K562 (cell line): ENCODE data around the gene PACSIN1. TPM values are rescaled to one million over a fixed set of nuclear protein-coding genes. Genes with fewer than 3 reads are reported as not detected.
A peak's percentile ranks its signal among the peaks of the same experiment; 100 is the strongest.

ENCODE experiments used
- ATAC-seq: fragments of 200-7000 bp; cut with Tn5 transposase; 3 replicates; pipeline ENCODE4 v1.9.1; 2020; ENCODE audit warnings: moderate library complexity
- BruUV-seq: library from RNA; stranded (reverse); fragments of 400-500 nt; replicated peaks from 2 replicates; lab custom pipeline; 2021; lab: Mats Ljungman, UMichigan
- CTCF ChIA-PET: fragments of 300-600 bp; formaldehyde crosslinking; extraction: SDS; loops from one replicate; lab custom pipeline; 2021; ENCODE audit warnings: low intra/inter-chr PET ratio; lab: Yijun Ruan, JAX
- POLR2A ChIA-PET: fragments of 300-600, 350-650 bp; sonication (Branson Sonifier 250); formaldehyde crosslinking; extraction: SDS; loops from one replicate; lab custom pipeline; 2021; ENCODE audit warnings: antibody characterized with exemption, inconsistent platforms; lab: Yijun Ruan, JAX
- DNase-seq, 4 experiments: peaks; one replicate each; pipeline versions ENCODE4 v3.0.0 to v3.0.0-alpha.2; 2011 to 2018; ENCODE audit warnings: low spot score in 3 of 4, mixed read lengths in 3 of 4; ENCODE audit errors: extremely low read depth in 1 of 4
- FAIRE-seq: peaks from 2 replicates; lab custom pipeline; 2011; peaks lifted over from hg19 to GRCh38; lab: Jason Lieb, UNC
- H2AFZ ChIP-seq: 2 replicates; pipeline ENCODE4 v1.6.0; 2011; ENCODE audit warnings: low read depth, low read length, control low read depth, inconsistent platforms
- H3K27ac ChIP-seq: fragments of 200-600 bp; 3 replicates; pipeline ENCODE4 v1.8.0; 2011; ENCODE audit warnings: low read depth, mild to moderate bottlenecking, control low read depth, inconsistent platforms, low read length, moderate library complexity, mixed read lengths; ENCODE audit errors: extremely low read depth
- H3K27me3 ChIP-seq, 2 experiments: fragments of 300-600 bp in 1 of 2; 2 replicates in 1 of 2; 3 replicates in 1 of 2; pipeline versions ENCODE4 v1.6.0 to v1.8.0; 2011; ENCODE audit warnings: inconsistent platforms in 2 of 2, low read length in 2 of 2, mild to moderate bottlenecking in 1 of 2, mixed read lengths in 1 of 2, moderate library complexity in 1 of 2; ENCODE audit not compliant: control insufficient read depth in 2 of 2, insufficient read depth in 2 of 2
- H3K36me3 ChIP-seq: fragments of 300-600 bp; 3 replicates; pipeline ENCODE4 v1.8.0; 2011; ENCODE audit warnings: mild to moderate bottlenecking, low read length, inconsistent platforms; ENCODE audit not compliant: control insufficient read depth, insufficient read depth
- H3K4me1 ChIP-seq, 2 experiments: fragments of 200-600 bp in 1 of 2; replicated peaks in 1 of 2; 2 replicates in 1 of 2; 3 replicates in 1 of 2; pipeline versions ENCODE4 v1.5.1 to v1.8.0; 2011; ENCODE audit warnings: inconsistent platforms in 2 of 2, low read length in 2 of 2, mild to moderate bottlenecking in 1 of 2, mixed read lengths in 1 of 2, moderate library complexity in 1 of 2; ENCODE audit not compliant: control insufficient read depth in 2 of 2, insufficient read depth in 2 of 2
- H3K4me2 ChIP-seq: 2 replicates; pipeline ENCODE4 v1.6.1; 2011; ENCODE audit warnings: low read length, control low read depth, inconsistent platforms, mixed read lengths; ENCODE audit not compliant: insufficient read depth
- H3K4me3 ChIP-seq: fragments of 200-600 bp; sonication (generic), shearing (Covaris generic); 2 replicates; pipeline ENCODE4 v1.5.1; 2016; ENCODE audit warnings: control low read depth, inconsistent platforms
- H3K79me2 ChIP-seq: fragments of 200-600 bp; 3 replicates; pipeline ENCODE4 v1.8.0; 2011; ENCODE audit warnings: low read length, inconsistent platforms; ENCODE audit not compliant: control insufficient read depth, insufficient read depth
- H3K9ac ChIP-seq, 2 experiments: 2 replicates each; pipeline versions ENCODE4 v1.6.0 to v1.6.1; 2011; ENCODE audit warnings: low read depth in 2 of 2, low read length in 2 of 2, control low read depth in 1 of 2, inconsistent platforms in 1 of 2, mild to moderate bottlenecking in 1 of 2, mixed read lengths in 1 of 2; ENCODE audit not compliant: insufficient read depth in 1 of 2
- H3K9me1 ChIP-seq: one replicate; pipeline ENCODE4 v1.6.0; 2011; ENCODE audit warnings: inconsistent platforms, mild to moderate bottlenecking, low read length, moderate library complexity; ENCODE audit not compliant: control insufficient read depth, insufficient read depth
- H3K9me3 ChIP-seq: replicated peaks from 2 replicates; pipeline ENCODE4 v1.5.1; 2011; ENCODE audit warnings: low read depth, low read length, inconsistent platforms; ENCODE audit not compliant: control insufficient read depth, insufficient read depth
- H4K20me1 ChIP-seq: replicated peaks from 2 replicates; pipeline ENCODE4 v1.6.1; 2011; ENCODE audit warnings: low read length, inconsistent platforms, mixed read lengths; ENCODE audit not compliant: control insufficient read depth, insufficient read depth
- BCOR ChIP-seq: fragments of 450-650 bp; IDR thresholded peaks from 2 replicates; pipeline ENCODE4 v1.6.1; 2016
- CCAR2 ChIP-seq: fragments of 200-400 bp; formaldehyde crosslinking; IDR thresholded peaks from 2 replicates; pipeline ENCODE4 v1.6.1; 2017; ENCODE audit warnings: mild to moderate bottlenecking, low read depth, low read length
- EZH2 ChIP-seq: IDR thresholded peaks from 2 replicates; pipeline ENCODE4 v1.6.1; 2012; ENCODE audit warnings: low read depth, mild to moderate bottlenecking, inconsistent platforms, low read length, borderline replicate concordance
- KDM1A ChIP-seq, 2 experiments: fragments of 450-650 bp; IDR thresholded peaks; 2 replicates each; pipeline ENCODE4 v1.6.1; 2016; ENCODE audit warnings: mild to moderate bottlenecking in 2 of 2
- MIER1 ChIP-seq: fragments of 450-650 bp; IDR thresholded peaks from 2 replicates; pipeline ENCODE4 v1.6.1; 2016; ENCODE audit warnings: antibody characterized with exemption, mild to moderate bottlenecking, low read depth
- NCOR1 ChIP-seq: fragments of 450-650 bp; IDR thresholded peaks from 2 replicates; pipeline ENCODE4 v1.6.1; 2016; ENCODE audit warnings: mild to moderate bottlenecking, moderate library complexity
- NEUROD1 ChIP-seq: fragments of 150-350 bp; IDR thresholded peaks from 2 replicates; pipeline ENCODE4 v1.6.1; 2014; ENCODE audit warnings: borderline replicate concordance, low read length, low read depth; ENCODE audit not compliant: partially characterized antibody
- RBM17 ChIP-seq: fragments of 200-400 bp; formaldehyde crosslinking; IDR thresholded peaks from 2 replicates; pipeline ENCODE4 v1.6.1; 2017; ENCODE audit warnings: low read depth, mild to moderate bottlenecking, low read length, borderline replicate concordance
- SETDB1 ChIP-seq: IDR thresholded peaks from one replicate; pipeline ENCODE4 v1.6.1; 2012; ENCODE audit warnings: low read length, control low read depth, inconsistent platforms
- SMAD3 ChIP-seq: fragments of 450-650 bp; formaldehyde crosslinking; conservative IDR thresholded peaks from 2 replicates; pipeline ENCODE4 v1.4.0; 2020; ENCODE audit warnings: mild to moderate bottlenecking
- SMARCB1 ChIP-seq: IDR thresholded peaks from 2 replicates; pipeline ENCODE4 v1.6.1; 2011; ENCODE audit warnings: improper control_type of control experiment, low read depth; ENCODE audit not compliant: insufficient read length
- ZBTB7A ChIP-seq: IDR thresholded peaks from 2 replicates; pipeline ENCODE4 v1.6.1; 2011; ENCODE audit warnings: low read depth, mild to moderate bottlenecking, low read length, moderate library complexity, borderline replicate concordance; ENCODE audit not compliant: control insufficient read depth
- ZNF140 ChIP-seq: fragments of 250-450 bp; sonication (Bioruptor Pico); IDR thresholded peaks from 2 replicates; pipeline ENCODE4 v1.8.0; 2021; ENCODE audit warnings: moderate library complexity, mild to moderate bottlenecking, inconsistent platforms
- ZNF197 ChIP-seq: fragments of 200-800 bp; sonication (Bioruptor generic); IDR thresholded peaks from 2 replicates; pipeline ENCODE4 v1.6.1; 2016; ENCODE audit warnings: low read depth, missing genetic modification characterization, missing compliant biosample characterization
- ZNF583 ChIP-seq: fragments of 250-450 bp; sonication (Bioruptor Pico); IDR thresholded peaks from 2 replicates; pipeline ENCODE4 v1.4.0; 2020
- ZNF695 ChIP-seq: fragments of 450-650 bp; formaldehyde crosslinking; IDR thresholded peaks from 2 replicates; pipeline ENCODE4 v1.4.0; 2020; ENCODE audit warnings: mild to moderate bottlenecking, moderate library complexity
- ZNF699 ChIP-seq: fragments of 250-450 bp; sonication (Bioruptor Pico); IDR thresholded peaks from 2 replicates; pipeline ENCODE4 v1.8.0; 2021; ENCODE audit warnings: mild to moderate bottlenecking, moderate library complexity; ENCODE audit not compliant: insufficient replicate concordance
- ZNF764 ChIP-seq: fragments of 250-450 bp; sonication (Bioruptor Pico); IDR thresholded peaks from 2 replicates; pipeline ENCODE4 v1.4.0; 2020; ENCODE audit warnings: low read depth, mild to moderate bottlenecking, moderate library complexity
- ZSCAN29 ChIP-seq: fragments of 450-650 bp; IDR thresholded peaks from 2 replicates; pipeline ENCODE4 v1.6.1; 2017
- WGBS: fragments of 100-300 bp; shearing (Covaris generic); methylation state at CpG from one replicate; pipeline ENCODE4 v1.1.6; 2016; ENCODE audit warnings: low coverage, mixed read lengths; ENCODE audit not compliant: insufficient coverage; ENCODE audit errors: missing lambda C conversion rate; 5-methylcytosine and 5-hydroxymethylcytosine counted together
- in situ Hi-C: fragments of 300-500 bp; cut with MboI; formaldehyde crosslinking; loops from 4 replicates; pipeline ENCODE4 v1.15.0; 2018; ENCODE audit warnings: inconsistent platforms, mixed read lengths
- intact Hi-C: fragments of 100-400 bp; cut with micrococcal nuclease; formaldehyde crosslinking; loops from 2 replicates; pipeline ENCODE4 v1.14.2; 2022
- polyA plus RNA-seq, 8 experiments: library from polyadenylated mRNA; depleted of rRNA in 4 of 8; stranded (reverse) in 5 of 8; unstranded in 3 of 8; fragments of >200 nt; fragmentation: Nextera tagmentation in 2 of 8; fragmentation: Illumina TruSeq in 1 of 8; extraction: Ambion mirVana in 2 of 8; extraction: Trizol in 1 of 8; gene quantifications; 2 replicates each; pipeline versions ENCODE4 v1.2.1 to v1.2.3, GENCODE V29; 2011 to 2014; ENCODE audit warnings: inconsistent platforms in 1 of 8, missing spikeins in 1 of 8
- total RNA-seq, 7 experiments: library from RNA; depleted of rRNA in 6 of 7; stranded (reverse); fragments of >200 nt in 6 of 7; fragmentation: Illumina TruSeq in 2 of 7; extraction: Trizol in 2 of 7; gene quantifications; 2 replicates each; pipeline versions ENCODE4 v1.2.1 to v1.2.3, GENCODE V29; 2011 to 2021; ENCODE audit warnings: low replicate concordance in 1 of 7
- TF ChIP-seq, protein P1 (sequence below): fragments of 250-450 bp; sonication (Bioruptor Pico); IDR thresholded peaks from 2 replicates; pipeline ENCODE4 v1.4.0; 2020

The PACSIN1 gene
- total and polyA plus RNA-seq, 9 of the 15 experiments (the other 6 are each of a cell fraction or from before 2014, with no cell fraction given) = 0.01 to 1.7 (median 0.45) TPM

DNA sequence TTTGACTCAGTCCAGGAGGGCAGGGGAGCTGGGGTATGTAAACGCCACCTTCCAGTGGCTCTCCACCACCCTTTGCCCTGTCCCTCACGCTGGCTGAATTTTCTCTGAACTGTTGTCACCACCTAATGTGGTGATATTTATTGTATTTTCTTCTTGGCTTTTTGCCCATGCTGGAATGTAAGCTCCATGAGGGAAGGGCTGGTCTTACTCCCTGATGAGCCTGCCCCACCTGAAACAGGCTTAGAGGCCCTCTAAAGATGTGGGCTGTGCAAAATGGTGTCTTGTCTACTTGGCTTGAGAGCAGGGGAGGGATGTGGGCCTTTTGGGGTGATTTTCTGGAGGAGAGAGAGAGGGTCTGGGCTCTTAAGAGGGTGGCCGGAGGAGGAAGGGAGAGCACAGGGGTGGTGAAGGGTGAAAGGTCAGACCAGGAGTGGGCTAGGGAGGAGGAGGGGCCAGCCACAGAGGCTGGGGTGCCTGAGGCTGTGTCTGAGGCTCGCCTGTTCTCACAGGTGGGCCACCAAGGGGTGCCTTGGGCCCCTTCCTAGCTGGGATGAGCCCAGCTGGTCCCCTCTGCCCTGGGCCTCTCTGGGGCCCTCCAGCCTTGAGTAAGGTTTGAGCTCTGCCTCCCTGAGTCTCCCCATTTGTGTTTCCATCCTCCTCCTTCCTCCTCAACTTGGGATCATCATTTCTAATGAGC lies 52.9 kb downstream of the PACSIN1 start (continued):
- TF ChIP-seq SETDB1 (no peak), ZNF140 (CRISPR knock-in tag) (no peak), SMAD3 (CRISPR knock-in tag) (no peak), ZNF699 (CRISPR knock-in tag) (no peak)
- TF ChIP-seq, protein P1, sequence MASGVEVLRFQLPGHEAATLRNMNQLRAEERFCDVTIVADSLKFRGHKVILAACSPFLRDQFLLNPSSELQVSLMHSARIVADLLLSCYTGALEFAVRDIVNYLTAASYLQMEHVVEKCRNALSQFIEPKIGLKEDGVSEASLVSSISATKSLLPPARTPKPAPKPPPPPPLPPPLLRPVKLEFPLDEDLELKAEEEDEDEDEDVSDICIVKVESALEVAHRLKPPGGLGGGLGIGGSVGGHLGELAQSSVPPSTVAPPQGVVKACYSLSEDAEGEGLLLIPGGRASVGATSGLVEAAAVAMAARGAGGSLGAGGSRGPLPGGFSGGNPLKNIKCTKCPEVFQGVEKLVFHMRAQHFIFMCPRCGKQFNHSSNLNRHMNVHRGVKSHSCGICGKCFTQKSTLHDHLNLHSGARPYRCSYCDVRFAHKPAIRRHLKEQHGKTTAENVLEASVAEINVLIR (CRISPR knock-in tag) = no peak

DNA sequence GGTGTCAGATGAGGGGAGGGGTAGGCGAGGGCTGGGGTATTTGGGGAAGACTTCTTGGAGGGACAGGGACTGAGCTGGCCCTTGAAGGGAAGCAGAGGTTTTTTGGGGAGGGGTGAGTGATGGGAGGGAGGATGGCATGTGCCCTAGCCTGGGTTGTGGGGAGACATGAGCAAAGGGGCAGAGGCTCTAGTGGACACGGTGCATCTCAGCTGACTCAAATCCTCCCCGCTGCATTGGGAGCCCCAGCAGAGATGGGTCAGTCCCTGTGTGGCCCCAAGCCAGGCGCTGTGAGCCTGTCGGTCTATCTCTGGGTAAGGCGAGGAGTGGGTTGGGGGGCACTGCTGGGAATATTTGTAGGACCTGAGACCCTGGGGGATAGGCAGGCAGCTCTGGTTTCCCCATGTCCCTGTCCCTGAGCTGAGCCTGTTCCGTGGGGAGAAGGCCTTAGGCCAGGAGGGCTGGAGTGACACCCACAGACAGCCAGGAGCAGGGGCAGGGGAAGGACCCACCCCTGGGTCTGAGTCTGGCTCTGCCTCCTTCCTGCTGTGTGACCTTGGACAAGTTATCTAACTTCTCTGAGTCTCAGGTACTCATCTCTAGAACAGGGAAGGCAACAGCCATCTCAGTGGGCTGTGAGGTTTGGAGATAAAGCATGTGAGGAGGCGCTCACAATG lies 54.2 kb downstream of the PACSIN1 start:
- DNase-seq (no peak), ATAC-seq (no peak), FAIRE-seq (no peak)
- H3K36me3 ChIP-seq = no peaks in the 10 kb centered on the region
- H3K9me3 ChIP-seq = no peaks in the 10 kb centered on the region
- H3K9me1 ChIP-seq = no peaks in the 10 kb centered on the region
- no peak overlapping the region for H3K27ac ChIP-seq
- no peak overlapping the region; a peak in 1 of 4 replicates for H3K9ac ChIP-seq
- ChIA-PET CTCF (no interaction called here), POLR2A (interaction anchor here (0.5 to 0.6 kb wide), 2 partner anchors 42 to 732 kb away, joined by 3 read pairs; no protein-coding TSS in a partner anchor)
- intact Hi-C loops = no loop called here
- H4K20me1 ChIP-seq = no peaks in the 10 kb centered on the region
- no peaks in the 10 kb centered on the region for H3K27me3 ChIP-seq
- H3K79me2 ChIP-seq = no peaks in the 10 kb centered on the region
- H3K4me3 ChIP-seq = no peak overlapping the region
- no peak overlapping the region for H2AFZ ChIP-seq
- in situ Hi-C loops = no loop called here
- 41% methylated on average over 8 of the region's 8 CpGs for WGBS
- peaks cover 16 to 33% of the 10 kb centered on the region in 2 experiments; a peak in 4 of 5 replicates for H3K4me1 ChIP-seq
- H3K4me2 ChIP-seq = no peak overlapping the region
- BruUV-seq = no TSS peak
- TF ChIP-seq ZNF764 (CRISPR knock-in tag) (no peak), ZSCAN29 (no peak), ZNF197 (CRISPR knock-in tag) (no peak), ZNF583 (no peak), RBM17 (no peak), BCOR (peak; percentile 76), ZBTB7A (0 out of 2 replicates have a peak, but pooled peaks have one; percentile 5), EZH2 (no peak), ZNF695 (CRISPR knock-in tag) (no peak), SMARCB1 (no peak), NEUROD1 (no peak), CCAR2 (no peak), KDM1A (IDR thresholded peaks at IDR 0.05) (peak; percentile 8 to 43; a peak in 2 of 4 replicates), MIER1 (no peak), NCOR1 (no peak)
